ENCODE data around the gene OTOP3.

The OTOP3 gene

GRCh38 chr17:74917430-74917829, 18.3 kb upstream of the OTOP3 start:
- no peak for DNase-seq

GRCh38 chr17:74918906-74919305, 16.8 kb upstream of the OTOP3 start:
- DNase-seq: no peak

GRCh38 chr17:74919440-74920305, 16.0 kb upstream of the OTOP3 start:
- DNase-seq: no peak

- DNase-seq: no peak
These were observed 15.4 kb upstream of the OTOP3 start for GRCh38 chr17:74920306-74920620.

GRCh38 chr17:74920642-74921025, 15.1 kb upstream of the OTOP3 start:
- DNase-seq: no peak

- no peak for DNase-seq
These were observed 14.5 kb upstream of the OTOP3 start for GRCh38 chr17:74921026-74921681.

GRCh38 chr17:74921769-74922168, 13.9 kb upstream of the OTOP3 start:
- no peak for DNase-seq

GRCh38 chr17:74922172-74922571, 13.5 kb upstream of the OTOP3 start:
- DNase-seq: no peak

- DNase-seq: no peak
These were observed 12.8 kb upstream of the OTOP3 start, which contains the start of gene USH1G for GRCh38 chr17:74922694-74923537. TSS of gene USH1G (minus strand) at chr17:74923255. CDS start at chr17:74923073, 182 bp downstream.

GRCh38 chr17:74923538-74924249, 12.0 kb upstream of the OTOP3 start:
- no peak for DNase-seq

GRCh38 chr17:74924250-74924948, 11.3 kb upstream of the OTOP3 start, which contains the start of gene OTOP2:
TSS of gene OTOP2 (plus strand) at chr17:74924273. CDS start at chr17:74924633, 360 bp downstream.
- DNase-seq: no peak

- DNase-seq: no peak
These were observed 10.5 kb upstream of the OTOP3 start for GRCh38 chr17:74925242-74925641.

- DNase-seq: no peak
These were observed 6.9 kb upstream of the OTOP3 start for GRCh38 chr17:74928786-74929185.

GRCh38 chr17:74930535-74931036, 5.1 kb upstream of the OTOP3 start:
- no peak for DNase-seq

- no peak for DNase-seq
These were observed 650 bp upstream of the OTOP3 start for GRCh38 chr17:74935048-74935447.

GRCh38 chr17:74936470-74936799, 737 bp downstream of the OTOP3 start:
- DNase-seq: no peak

GRCh38 chr17:74937064-74938051, 1.7 kb downstream of the OTOP3 start:
- DNase-seq: no peak

- no peak for DNase-seq
These were observed 2.7 kb downstream of the OTOP3 start for GRCh38 chr17:74938194-74938950.

GRCh38 chr17:74939534-74939933, 3.8 kb downstream of the OTOP3 start:
- DNase-seq: no peak

Data from DMS 273 treated with DMSO at 0.1 percent for 48 hours (cell line).